Activated CD4-positive, alpha-beta T cell treated with anti-CD3 and anti-CD28 coated beads, Interleukin-2, amount 10 ng/mL, durations not matched to agents 7 days and 5 days (primary cell): ENCODE results near the gene TNRC18. TPM values are rescaled to one million over a fixed set of nuclear protein-coding genes. Genes with fewer than 3 reads are reported as not detected.
"Not testable (repeated sequence)": the region's sequence is repeated elsewhere in the genome, so short reads cannot be mapped to it uniquely, and the experiment has no call there.

ENCODE experiments used
- CTCF ChIA-PET: fragments of 350-600 bp; sonication (Branson Sonifier 250); formaldehyde crosslinking; loops from one replicate; lab custom pipeline; 2021; ENCODE audit warnings: antibody characterized with exemption; lab: Charles Lee
- POLR2A ChIA-PET: fragments of 350-600 bp; sonication (Branson Sonifier 250); formaldehyde crosslinking; loops from one replicate; lab custom pipeline; 2021; ENCODE audit warnings: antibody characterized with exemption; lab: Charles Lee
- DNase-seq: peaks from one replicate; pipeline ENCODE4 v3.0.0-alpha.2; 2020
- H3K27ac Mint-ChIP-seq: one replicate; pipeline ENCODE4 v1.8.0; 2021; ENCODE audit warnings: mild to moderate bottlenecking, moderate library complexity, mixed read lengths
- H3K27me3 Mint-ChIP-seq: one replicate; pipeline ENCODE4 v1.8.0; 2021; ENCODE audit warnings: mixed read lengths
- H3K36me3 Mint-ChIP-seq: one replicate; pipeline ENCODE4 v1.8.0; 2021; ENCODE audit warnings: low read depth, mixed read lengths
- H3K4me1 Mint-ChIP-seq: one replicate; pipeline ENCODE4 v1.8.0; 2021; ENCODE audit warnings: mixed read lengths
- H3K4me3 Mint-ChIP-seq: one replicate; pipeline ENCODE4 v1.8.0; 2021; ENCODE audit warnings: mild to moderate bottlenecking, moderate library complexity, mixed read lengths
- H3K9me3 Mint-ChIP-seq: one replicate; pipeline ENCODE4 v1.8.0; 2021; ENCODE audit warnings: mixed read lengths
- total RNA-seq, 2 experiments: library from RNA; stranded (reverse); gene quantifications; one replicate each; pipeline ENCODE4 v1.2.3, GENCODE V29; 2021

TNRC18 gene
- total RNA-seq, 2 experiments from 2014 or later = 45.8 to 53.9 TPM

- Mint-ChIP-seq H3K36me3 (peaks cover 68% of the 10 kb centered on the region), H3K4me3 (no peak overlapping the region), H3K4me1 (peaks cover 8% of the 10 kb centered on the region), H3K9me3 (peaks cover 12% of the 10 kb centered on the region), H3K27ac (no peak overlapping the region), H3K27me3 (no peaks in the 10 kb centered on the region)
- ChIA-PET POLR2A (no interaction called here), CTCF (no interaction called here)
- no peak for DNase-seq
Observed at GRCh38 chr7:5343884-5344283, 79.8 kb downstream of the TNRC18 start.

GRCh38 chr7:5342631-5343030 is 81.0 kb downstream of the TNRC18 start:
- no peaks in the 10 kb centered on the region for H3K27me3 Mint-ChIP-seq
- no peak overlapping the region for H3K27ac Mint-ChIP-seq
- POLR2A ChIA-PET = no interaction called here
- H3K36me3 Mint-ChIP-seq = peaks cover 77% of the 10 kb centered on the region
- H3K4me3 Mint-ChIP-seq = no peak overlapping the region
- peaks cover 12% of the 10 kb centered on the region for H3K9me3 Mint-ChIP-seq
- DNase-seq = no peak
- CTCF ChIA-PET = interaction anchor here (0.6 kb wide), 1 partner anchor 764 kb away, joined by 5 read pairs; no protein-coding TSS in a partner anchor
- H3K4me1 Mint-ChIP-seq = peaks cover 8% of the 10 kb centered on the region

- ChIA-PET CTCF (interaction anchor here (0.6 to 0.7 kb wide), 3 partner anchors 56 to 1994 kb away, joined by 4 read pairs; no protein-coding TSS in a partner anchor), POLR2A (no interaction called here)
- peaks cover 84% of the 10 kb centered on the region for H3K36me3 Mint-ChIP-seq
Observed at GRCh38 chr7:5339955-5340354, 83.7 kb downstream of the TNRC18 start.

GRCh38 chr7:5337047-5337446 is 86.6 kb downstream of the TNRC18 start:
- DNase-seq = no peak
- no peak overlapping the region for H3K27ac Mint-ChIP-seq
- POLR2A ChIA-PET = interaction anchor here (0.5 kb wide), 1 partner anchor 118 kb away, joined by 5 read pairs; no protein-coding TSS in a partner anchor
- peaks cover 13% of the 10 kb centered on the region for H3K4me1 Mint-ChIP-seq
- peaks cover 1% of the 10 kb centered on the region for H3K27me3 Mint-ChIP-seq
- peaks cover 16% of the 10 kb centered on the region for H3K9me3 Mint-ChIP-seq
- CTCF ChIA-PET = interaction anchor here (0.7 kb wide), 1 partner anchor 11 kb away, joined by 3 read pairs; no protein-coding TSS in a partner anchor
- peaks cover 74% of the 10 kb centered on the region for H3K36me3 Mint-ChIP-seq
- H3K4me3 Mint-ChIP-seq = no peak overlapping the region

More at GRCh38 chr7:5339955-5340354, 83.7 kb downstream of the TNRC18 start:
- peaks cover 8% of the 10 kb centered on the region for H3K4me1 Mint-ChIP-seq
- H3K27me3 Mint-ChIP-seq = no peaks in the 10 kb centered on the region
- H3K4me3 Mint-ChIP-seq = no peak overlapping the region
- H3K27ac Mint-ChIP-seq = no peak overlapping the region
- H3K9me3 Mint-ChIP-seq = peaks cover 24% of the 10 kb centered on the region
- DNase-seq = no peak

GRCh38 chr7:5334671-5335070 is 89.0 kb downstream of the TNRC18 start:
- no peak for DNase-seq
- Mint-ChIP-seq H3K36me3 (peaks cover 70% of the 10 kb centered on the region), H3K27me3 (peaks cover 1% of the 10 kb centered on the region), H3K27ac (no peak overlapping the region), H3K4me1 (peaks cover 16% of the 10 kb centered on the region), H3K4me3 (no peak overlapping the region), H3K9me3 (peaks cover 13% of the 10 kb centered on the region)
- CTCF ChIA-PET = no interaction called here
- POLR2A ChIA-PET = no interaction called here

- Mint-ChIP-seq H3K27ac (no peak overlapping the region), H3K4me3 (no peak overlapping the region), H3K27me3 (peaks cover 1% of the 10 kb centered on the region), H3K36me3 (peaks cover 64% of the 10 kb centered on the region), H3K9me3 (peaks cover 13% of the 10 kb centered on the region), H3K4me1 (peaks cover 16% of the 10 kb centered on the region)
- ChIA-PET CTCF (interaction anchor here (0.9 to 1.3 kb wide), 2 partner anchors 15 to 285 kb away, joined by 3 read pairs; no protein-coding TSS in a partner anchor), POLR2A (no interaction called here)
- no peak for DNase-seq
Observed at GRCh38 chr7:5333121-5334045, 90.3 kb downstream of the TNRC18 start.

- Mint-ChIP-seq H3K27me3 (peaks cover 1% of the 10 kb centered on the region), H3K4me3 (no peak overlapping the region), H3K4me1 (peaks cover 18% of the 10 kb centered on the region), H3K27ac (no peak overlapping the region), H3K9me3 (peaks cover 13% of the 10 kb centered on the region), H3K36me3 (peaks cover 57% of the 10 kb centered on the region)
- ChIA-PET CTCF (interaction anchor here (1.3 kb wide), 1 partner anchor 286 kb away, joined by 3 read pairs; no protein-coding TSS in a partner anchor), POLR2A (no interaction called here)
- no peak for DNase-seq
Observed at GRCh38 chr7:5332579-5332978, 91.1 kb downstream of the TNRC18 start.

- Mint-ChIP-seq H3K4me3 (no peak overlapping the region), H3K36me3 (peaks cover 49% of the 10 kb centered on the region), H3K4me1 (peaks cover 18% of the 10 kb centered on the region), H3K9me3 (no peaks in the 10 kb centered on the region), H3K27ac (peak overlapping the region; percentile 54), H3K27me3 (peaks cover 1% of the 10 kb centered on the region)
- CTCF ChIA-PET = interaction anchor here (0.6 kb wide), 2 partner anchors 36 to 273 kb away, joined by 3 to 4 read pairs; no protein-coding TSS in a partner anchor
- DNase-seq = no peak
- POLR2A ChIA-PET = no interaction called here
Observed at GRCh38 chr7:5330288-5330687, 93.3 kb downstream of the TNRC18 start.

GRCh38 chr7:5324961-5325360 is 98.7 kb downstream of the TNRC18 start:
- Mint-ChIP-seq H3K27me3 (no peaks in the 10 kb centered on the region), H3K9me3 (peaks cover 1% of the 10 kb centered on the region), H3K36me3 (peaks cover 49% of the 10 kb centered on the region), H3K4me1 (peaks cover 2% of the 10 kb centered on the region), H3K4me3 (no peak overlapping the region), H3K27ac (no peak overlapping the region)
- ChIA-PET CTCF (no interaction called here), POLR2A (no interaction called here)
- no peak for DNase-seq

- H3K27ac Mint-ChIP-seq, POLR2A ChIA-PET, H3K9me3 Mint-ChIP-seq, H3K4me1 Mint-ChIP-seq, CTCF ChIA-PET, DNase-seq, H3K4me3 Mint-ChIP-seq, H3K27me3 Mint-ChIP-seq: not testable (repeated sequence)
- peaks cover 51% of the 10 kb centered on the region for H3K36me3 Mint-ChIP-seq
Observed at GRCh38 chr7:5323800-5324781, 99.5 kb downstream of the TNRC18 start.

GRCh38 chr7:5322621-5323410 is 100.8 kb downstream of the TNRC18 start:
- peaks cover 2% of the 10 kb centered on the region for H3K4me1 Mint-ChIP-seq

More at GRCh38 chr7:5322621-5323410, 100.8 kb downstream of the TNRC18 start:
- no peaks in the 10 kb centered on the region for H3K27me3 Mint-ChIP-seq
- POLR2A ChIA-PET = no interaction called here
- CTCF ChIA-PET = no interaction called here
- no peak overlapping the region for H3K27ac Mint-ChIP-seq
- H3K36me3 Mint-ChIP-seq = peaks cover 63% of the 10 kb centered on the region
- H3K4me3 Mint-ChIP-seq = no peak overlapping the region
- no peak for DNase-seq
- peaks cover 19% of the 10 kb centered on the region for H3K9me3 Mint-ChIP-seq
